Lung (tissue), 12 donors: ENCODE data around the gene EFNA2. TPM values are rescaled to one million over a fixed set of nuclear protein-coding genes. Genes with fewer than 3 reads are reported as not detected.
A peak's percentile ranks its signal among the peaks of the same experiment; 100 is the strongest.

Experiments
- ATAC-seq: fragments of 200-7000 bp; cut with Tn5 transposase; one replicate; pipeline ENCODE4 v1.9.1; 2020; ENCODE audit warnings: moderate number of reproducible peaks; ENCODE audit not compliant: insufficient read depth, low FRiP score
- DNase-seq, 3 donors: peaks; one replicate each; pipeline ENCODE4 v3.0.0-alpha.2; 2013 to 2017
- H3K27ac ChIP-seq, 2 donors: one replicate each; pipeline ENCODE4 v1.5.1; 2013; ENCODE audit warnings: mild to moderate bottlenecking in 2 of 2, moderate library complexity in 2 of 2, control low read depth in 1 of 2, inconsistent platforms in 1 of 2, low read depth in 1 of 2, low read length in 1 of 2
- H3K27me3 ChIP-seq, 3 donors: one replicate each; pipeline ENCODE4 v1.5.1; 2013; ENCODE audit warnings: low read length in 2 of 3; ENCODE audit not compliant: control insufficient read depth in 3 of 3, insufficient read depth in 3 of 3
- H3K36me3 ChIP-seq, 4 donors: one replicate each; pipeline ENCODE4 v1.5.1; 2013; ENCODE audit warnings: low read length in 4 of 4, mild to moderate bottlenecking in 1 of 4, moderate library complexity in 1 of 4; ENCODE audit not compliant: control insufficient read depth in 4 of 4, insufficient read depth in 4 of 4
- H3K4me1 ChIP-seq, 5 donors: one replicate each; pipeline ENCODE4 v1.5.1; 2013; ENCODE audit warnings: low read length in 5 of 5, mild to moderate bottlenecking in 2 of 5, moderate library complexity in 1 of 5; ENCODE audit not compliant: control insufficient read depth in 5 of 5, insufficient read depth in 5 of 5
- H3K4me3 ChIP-seq: one replicate; pipeline ENCODE4 v1.5.1; 2013; ENCODE audit warnings: mild to moderate bottlenecking, control low read depth, moderate library complexity
- H3K9ac ChIP-seq, 2 donors: one replicate each; pipeline ENCODE4 v1.5.1; 2013; ENCODE audit warnings: low read length in 2 of 2, control low read depth in 1 of 2; ENCODE audit not compliant: insufficient read depth in 1 of 2
- H3K9me3 ChIP-seq, 4 donors: one replicate each; pipeline ENCODE4 v1.5.1; 2013; ENCODE audit warnings: low read length in 3 of 4, mild to moderate bottlenecking in 1 of 4, moderate library complexity in 1 of 4; ENCODE audit not compliant: control insufficient read depth in 4 of 4, insufficient read depth in 3 of 4
- CTCF ChIP-seq: IDR thresholded peaks from 2 replicates; pipeline ENCODE4 v1.5.1; 2012; ENCODE audit warnings: mild to moderate bottlenecking; ENCODE audit errors: control extremely low read depth, extremely low read depth
- WGBS, 2 donors: extraction: QIAGEN DNeasy Blood & Tissue Kit; methylation state at CpG; one replicate each; pipeline ENCODE4 v1.1.7; 2013; 5-methylcytosine and 5-hydroxymethylcytosine counted together
- polyA plus RNA-seq, 2 donors: library from polyadenylated mRNA; stranded (reverse); fragments of 200-250 nt; gene quantifications; one replicate each; pipeline ENCODE4 v1.2.1, GENCODE V29; 2013
- total RNA-seq, 2 donors: library from RNA; depleted of rRNA in 1 of 2; stranded (reverse); fragments of >200 nt in 1 of 2; gene quantifications; one replicate each; pipeline ENCODE4 v1.2.1, GENCODE V29; 2014 to 2021
- donor health status: control.
- donor health status: control.
- donor health status: Bipolar disorder and iron deficiency.
- donor health status: healthy.
- donor health status: DM: yes; HTN: yes; CAD: no.

The EFNA2 gene
- total and polyA plus RNA-seq, 4 donors, result 0.37 TPM; not detected in 3

- no peaks in the 10 kb centered on the region for H3K9me3 ChIP-seq
- peak overlapping the region; percentile 77 to 90 for H3K27ac ChIP-seq
- ATAC-seq (peak; percentile 21), DNase-seq (peak; percentile 65 to 84 (median 71))
- 1% methylated on average over 53 to 59 of the region's 59 CpGs for whole genome bisulfite sequencing, 2 donors
- peaks cover 0 to 20% (median 14%) of the 10 kb centered on the region in 4 donors for H3K36me3 ChIP-seq
- peak overlapping the region; percentile 22 for H3K4me3 ChIP-seq
- no peak overlapping the region for H3K9ac ChIP-seq
- TF ChIP-seq CTCF, result peak; percentile 95
- H3K4me1 ChIP-seq, result peaks cover 17 to 70% (median 41%) of the 10 kb centered on the region in 5 donors
- H3K27me3 ChIP-seq, result no peaks in the 10 kb centered on the region
Measured at GRCh38 chr19:1266916-1267476, 18.7 kb upstream of the EFNA2 start.

GRCh38 chr19:1267477-1268225 lies 18.0 kb upstream of the EFNA2 start:
- WGBS, 2 donors, result 30 to 33% methylated on average over 34 to 35 of the region's 35 CpGs
- H3K36me3 ChIP-seq, result peaks cover 4 to 27% (median 19%) of the 10 kb centered on the region in 4 donors
- H3K27me3 ChIP-seq, result no peaks in the 10 kb centered on the region
- H3K4me1 ChIP-seq, result peaks cover 17 to 63% (median 37%) of the 10 kb centered on the region in 5 donors
- ATAC-seq, result no peak
- no peak overlapping the region for H3K4me3 ChIP-seq
- TF ChIP-seq CTCF, result no peak
- no peaks in the 10 kb centered on the region for H3K9me3 ChIP-seq
- DNase-seq, result no peak
- H3K27ac ChIP-seq, result no peak overlapping the region
- H3K9ac ChIP-seq, result no peak overlapping the region

GRCh38 chr19:1268226-1269064 lies 17.2 kb upstream of the EFNA2 start:
- peaks cover 10 to 34% (median 27%) of the 10 kb centered on the region in 4 donors for H3K36me3 ChIP-seq
- H3K4me1 ChIP-seq, result peaks cover 17 to 55% (median 34%) of the 10 kb centered on the region in 5 donors
- no peak for TF ChIP-seq CTCF
- H3K27me3 ChIP-seq, result no peaks in the 10 kb centered on the region
- DNase-seq (no peak), ATAC-seq (no peak)
- H3K4me3 ChIP-seq, result no peak overlapping the region
- H3K27ac ChIP-seq, result peak overlapping the region; percentile 58 to 62
- WGBS, 2 donors, result 53 to 54% methylated on average over 37 to 40 of the region's 40 CpGs
- no peaks in the 10 kb centered on the region for H3K9me3 ChIP-seq
- no peak overlapping the region for H3K9ac ChIP-seq
